Effector CD8-positive, alpha-beta T cell (primary cell): ENCODE measurements around the gene ATP9B.
"Not testable (repeated sequence)": the region's sequence is repeated elsewhere in the genome, so short reads cannot be mapped to it uniquely, and the experiment has no call there.

Experiments used
- DNase-seq: peaks from one replicate; lab custom pipeline; 2025; lab: John Stamatoyannopoulos, UW

ATP9B gene

DNA sequence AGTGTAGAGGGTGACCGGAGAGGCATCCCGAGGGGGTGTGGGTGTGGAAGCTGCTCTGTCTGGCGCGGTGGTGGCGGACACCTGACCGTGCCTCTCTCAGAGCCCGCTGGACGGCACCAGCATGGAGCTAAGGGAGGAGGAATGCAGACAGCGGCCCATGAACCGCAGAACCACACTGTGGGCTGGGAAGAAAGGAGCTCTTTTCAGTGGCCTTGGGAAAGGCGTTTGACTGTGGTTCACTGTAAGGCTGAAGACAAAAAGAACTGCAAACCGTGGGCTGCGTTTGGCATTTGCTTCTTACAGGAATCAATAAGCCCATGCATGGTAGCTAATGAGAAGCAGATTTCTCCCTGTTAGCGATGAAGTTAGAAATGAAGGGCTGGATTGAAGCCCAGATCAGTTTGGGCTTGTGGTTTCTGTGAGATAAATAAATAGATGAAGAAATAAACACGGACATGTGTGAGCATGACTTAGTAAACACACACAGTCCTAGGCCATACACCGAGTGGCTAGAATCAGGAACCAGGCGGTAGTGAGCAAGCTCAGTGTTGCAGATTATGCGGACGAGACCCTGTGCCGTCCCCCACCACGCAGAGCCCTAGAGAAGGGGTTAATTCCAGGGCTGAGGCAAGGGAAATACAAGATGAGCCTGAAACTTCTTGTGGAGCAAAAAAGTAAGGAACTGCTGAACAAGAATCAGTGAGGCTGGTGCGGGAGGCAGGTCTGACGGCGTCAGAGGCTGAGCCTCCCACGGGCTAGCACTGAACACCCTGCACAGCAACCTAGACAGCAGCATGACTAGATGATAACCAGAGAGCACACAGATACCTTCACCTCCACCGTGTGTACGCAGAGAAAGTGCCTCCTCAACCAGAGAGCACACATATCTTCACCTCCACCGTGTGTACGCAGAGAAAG, 297.2 kb downstream of the ATP9B start:
- DNase-seq, result no peak

DNA sequence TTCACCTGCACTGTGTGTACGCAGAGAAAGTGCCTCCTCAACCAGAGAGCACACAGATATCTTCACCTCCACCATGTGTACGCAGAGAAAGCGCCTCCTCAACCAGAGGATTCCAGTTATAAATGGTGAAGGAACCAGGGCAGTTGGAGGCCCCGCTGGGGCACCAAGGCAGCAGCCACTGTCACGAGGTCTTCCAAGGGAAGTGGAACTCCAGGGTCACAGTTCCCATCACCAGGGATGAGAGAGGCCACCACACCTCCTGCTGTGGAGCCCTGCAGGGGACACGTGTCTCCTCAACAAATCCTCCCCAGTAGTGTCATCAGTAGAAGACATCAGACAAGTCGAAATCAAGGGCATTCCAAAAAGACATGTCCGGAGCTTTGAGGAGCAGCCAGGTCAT, 298.3 kb downstream of the ATP9B start:
- DNase-seq, result no peak

DNA sequence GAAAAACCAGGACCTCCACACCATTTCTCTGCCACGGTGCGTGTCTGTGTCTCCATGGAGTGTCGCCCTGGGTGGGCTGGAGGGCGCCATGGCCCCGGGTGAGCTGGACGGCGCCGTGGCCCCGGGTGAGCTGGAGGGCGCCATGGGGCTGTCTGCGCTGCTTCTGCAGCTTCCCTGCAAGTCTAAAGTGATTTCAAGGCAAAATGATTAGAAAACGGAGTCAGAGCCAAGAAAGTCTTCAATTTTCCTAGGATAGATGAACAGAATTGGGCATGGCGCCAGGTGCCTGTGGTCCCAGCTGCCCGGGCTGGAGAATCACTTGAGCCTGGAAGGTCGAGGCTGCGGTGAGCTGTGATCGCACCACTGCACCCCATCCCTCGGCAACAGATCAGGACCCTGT, 298.8 kb downstream of the ATP9B start:
- no peak for DNase-seq

DNA sequence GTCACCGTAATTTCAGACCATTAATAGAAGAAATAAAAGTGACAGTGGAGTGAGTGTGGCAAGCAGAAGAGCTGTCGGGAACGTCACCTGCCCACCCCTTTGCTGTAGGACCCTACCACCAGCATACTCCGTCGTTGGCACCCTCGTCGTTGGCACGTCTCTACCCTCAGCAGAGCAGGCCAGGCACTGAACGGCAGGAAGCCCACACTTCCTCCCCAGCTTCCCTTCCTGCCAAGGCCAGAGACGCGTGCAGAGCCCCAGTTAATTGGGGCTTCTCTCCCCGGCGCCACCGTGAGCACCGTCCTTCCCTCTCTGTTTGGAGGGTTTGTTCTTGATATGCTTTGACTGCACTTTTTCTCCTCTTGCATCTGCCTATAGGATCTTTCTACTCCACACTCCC, 299.5 kb downstream of the ATP9B start:
- DNase-seq, result no peak

DNA sequence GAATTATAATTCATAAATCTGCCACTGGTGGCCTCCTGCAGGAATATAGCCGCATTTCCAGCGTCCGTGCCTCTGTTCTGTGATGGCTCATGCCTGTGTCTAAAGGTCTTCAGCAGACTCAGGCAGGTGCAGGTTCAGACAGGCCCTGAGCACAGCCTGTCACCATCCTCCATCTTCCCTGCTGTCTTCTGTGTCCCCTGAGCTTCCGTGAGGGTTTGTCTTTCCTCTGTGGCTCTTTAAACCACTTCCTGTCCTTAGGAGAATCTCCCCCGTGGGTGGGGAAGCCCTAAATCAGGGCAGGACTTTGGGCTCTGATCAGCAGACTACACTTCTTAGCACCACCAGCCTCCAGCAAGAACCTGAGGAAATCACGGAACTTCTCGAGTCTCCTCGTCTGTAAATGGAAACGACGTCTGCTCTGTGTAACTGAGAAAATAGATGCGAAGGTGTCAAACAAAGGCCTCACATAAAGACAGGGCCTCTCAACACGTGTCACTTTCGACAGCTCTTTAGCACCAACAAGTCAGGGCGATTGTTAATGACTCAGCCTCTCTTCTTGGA, 302.4 kb downstream of the ATP9B start:
- no peak for DNase-seq

DNA sequence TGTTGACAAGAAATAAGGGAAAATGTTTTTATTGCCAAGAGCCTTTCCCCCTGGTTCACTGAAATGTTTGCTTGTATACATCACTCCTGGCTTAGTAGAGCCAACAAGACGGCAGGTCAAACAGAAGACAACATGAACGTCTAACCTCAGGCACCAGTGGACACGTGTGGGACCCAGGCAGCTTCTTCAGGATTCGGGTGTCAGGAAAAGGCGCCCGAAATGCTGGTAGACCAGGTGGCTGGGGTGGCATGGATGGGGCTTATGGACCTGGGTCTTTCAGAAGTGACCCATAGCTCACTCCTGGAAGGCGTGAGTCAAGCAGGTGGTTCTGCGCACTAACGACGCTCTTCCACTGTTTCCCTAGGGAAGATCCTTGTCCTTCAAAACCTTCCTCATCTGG, 303.3 kb downstream of the ATP9B start:
- no peak for DNase-seq

DNA sequence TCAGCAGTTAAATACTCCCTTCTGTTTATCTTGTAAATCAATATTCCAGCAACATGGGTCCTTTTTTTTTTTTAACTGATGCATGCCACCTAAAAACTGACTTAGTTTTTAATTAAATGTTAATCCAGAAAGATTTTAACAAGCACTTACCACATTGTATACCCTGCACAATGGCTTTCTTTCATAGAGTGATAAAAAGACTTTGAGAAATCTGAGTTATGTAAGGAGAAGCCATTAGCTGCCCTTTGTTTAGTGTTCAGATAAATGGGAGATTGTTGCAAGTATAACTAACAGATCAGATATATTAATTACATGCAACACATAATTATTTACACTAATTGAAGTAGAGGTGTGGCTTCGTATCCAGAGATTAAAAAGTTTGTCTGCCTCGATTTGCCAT, 303.8 kb downstream of the ATP9B start:
- no peak for DNase-seq

DNA sequence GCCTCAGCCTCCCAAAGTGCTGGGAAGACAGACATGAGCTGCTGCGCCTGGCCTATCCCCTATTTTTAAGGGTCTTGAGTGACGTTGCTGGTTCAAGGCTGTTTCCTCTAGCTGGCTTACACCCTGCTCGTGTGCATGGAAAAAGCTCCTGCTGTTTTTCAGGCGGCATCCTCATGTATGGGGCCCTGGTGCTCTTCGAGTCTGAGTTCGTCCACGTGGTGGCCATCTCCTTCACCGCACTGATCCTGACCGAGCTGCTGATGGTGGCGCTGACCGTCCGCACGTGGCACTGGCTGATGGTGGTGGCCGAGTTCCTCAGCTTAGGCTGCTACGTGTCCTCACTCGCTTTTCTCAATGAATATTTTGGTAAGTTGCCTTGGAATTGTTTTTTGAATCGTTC, 304.5 kb downstream of the ATP9B start:
- no peak for DNase-seq

DNA sequence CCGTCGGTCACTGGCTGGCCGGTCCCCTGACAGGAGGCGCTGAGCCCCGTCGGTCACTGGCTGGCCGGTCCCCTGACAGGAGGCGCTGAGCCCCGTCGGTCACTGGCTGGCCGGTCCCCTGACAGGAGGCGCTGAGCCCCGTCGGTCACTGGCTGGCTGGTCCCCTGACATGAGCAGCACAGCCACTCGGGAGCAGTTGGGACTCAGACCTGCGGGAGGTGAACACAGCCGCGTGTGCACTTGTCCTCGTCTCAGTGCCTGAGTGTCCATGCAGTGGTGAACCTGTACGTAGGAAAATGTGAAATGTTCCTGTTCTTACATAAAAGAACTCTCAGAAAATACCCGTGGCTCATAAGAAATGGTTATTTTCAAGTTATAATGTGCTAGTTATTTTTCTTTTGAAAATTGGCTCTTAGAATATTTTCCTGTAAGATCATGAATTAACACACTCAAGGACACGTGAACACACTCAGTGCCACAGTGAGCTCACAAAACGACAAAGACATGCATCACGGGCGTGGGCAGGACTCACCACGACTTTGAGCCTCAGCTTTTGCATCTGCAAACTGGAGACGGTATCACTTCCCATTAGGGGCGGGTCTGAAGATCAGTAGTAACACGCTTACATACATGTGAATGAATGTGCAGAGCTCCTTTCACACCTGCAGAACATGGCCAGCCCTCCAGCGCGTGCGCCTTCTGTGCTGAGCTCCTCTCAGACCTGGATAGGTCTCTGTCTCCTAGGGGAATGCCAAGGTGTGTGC, 305.4 kb downstream of the ATP9B start:
- DNase-seq, result no peak

DNA sequence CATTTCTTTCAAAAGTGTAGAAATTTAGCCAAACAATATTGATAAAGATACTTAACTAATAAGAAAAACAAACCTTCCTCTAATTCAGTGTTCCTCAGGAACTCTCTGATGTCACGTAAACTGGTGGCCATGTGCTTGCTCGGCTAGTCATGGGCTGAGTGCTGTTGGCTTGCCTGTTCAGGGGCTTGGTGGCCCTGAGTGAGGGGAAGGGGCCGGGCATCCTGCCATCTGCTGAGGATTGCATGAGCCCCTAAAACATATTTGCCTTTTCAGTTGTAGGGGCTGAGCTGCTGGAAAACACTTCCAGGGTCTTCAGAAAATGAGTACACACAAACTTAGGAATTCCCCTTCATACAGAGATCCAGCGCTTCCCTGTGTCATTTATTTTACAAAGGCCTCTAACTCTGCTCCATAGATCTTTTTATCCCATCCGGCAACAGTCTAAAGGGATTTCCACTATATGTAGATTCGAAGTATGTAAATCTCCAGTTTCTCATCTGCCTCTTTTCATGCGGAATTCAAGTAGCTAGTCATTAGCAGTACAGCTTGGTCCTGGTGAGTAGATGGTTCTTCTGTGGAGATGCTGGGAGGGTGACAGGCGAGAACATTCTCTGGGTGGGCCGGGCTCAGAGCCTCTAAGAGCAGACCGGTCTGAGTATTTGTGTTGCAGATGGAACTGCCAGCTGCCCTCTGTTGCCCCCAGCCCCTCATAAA, 306.4 kb downstream of the ATP9B start:
- no peak for DNase-seq

DNA sequence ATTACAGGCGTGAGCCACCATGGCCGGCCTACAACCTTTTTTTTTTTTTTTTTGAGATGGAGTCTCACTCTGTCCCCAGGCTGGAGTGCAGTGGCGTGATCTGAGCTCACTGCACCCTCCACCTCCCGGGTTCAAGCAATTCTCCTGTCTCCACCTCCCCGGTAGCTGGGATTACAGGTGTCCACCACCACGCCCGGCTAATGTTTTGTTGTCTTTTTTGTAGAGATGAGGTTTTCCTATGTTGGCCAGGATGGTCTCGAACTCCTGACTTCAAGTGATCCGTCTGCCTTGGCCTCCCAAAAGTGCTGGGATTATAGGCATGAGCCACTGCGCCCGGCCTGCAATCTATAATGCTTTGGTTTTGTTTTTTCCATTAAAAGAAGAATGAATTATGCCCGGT, 307.5 kb downstream of the ATP9B start:
- not testable (repeated sequence) for DNase-seq

DNA sequence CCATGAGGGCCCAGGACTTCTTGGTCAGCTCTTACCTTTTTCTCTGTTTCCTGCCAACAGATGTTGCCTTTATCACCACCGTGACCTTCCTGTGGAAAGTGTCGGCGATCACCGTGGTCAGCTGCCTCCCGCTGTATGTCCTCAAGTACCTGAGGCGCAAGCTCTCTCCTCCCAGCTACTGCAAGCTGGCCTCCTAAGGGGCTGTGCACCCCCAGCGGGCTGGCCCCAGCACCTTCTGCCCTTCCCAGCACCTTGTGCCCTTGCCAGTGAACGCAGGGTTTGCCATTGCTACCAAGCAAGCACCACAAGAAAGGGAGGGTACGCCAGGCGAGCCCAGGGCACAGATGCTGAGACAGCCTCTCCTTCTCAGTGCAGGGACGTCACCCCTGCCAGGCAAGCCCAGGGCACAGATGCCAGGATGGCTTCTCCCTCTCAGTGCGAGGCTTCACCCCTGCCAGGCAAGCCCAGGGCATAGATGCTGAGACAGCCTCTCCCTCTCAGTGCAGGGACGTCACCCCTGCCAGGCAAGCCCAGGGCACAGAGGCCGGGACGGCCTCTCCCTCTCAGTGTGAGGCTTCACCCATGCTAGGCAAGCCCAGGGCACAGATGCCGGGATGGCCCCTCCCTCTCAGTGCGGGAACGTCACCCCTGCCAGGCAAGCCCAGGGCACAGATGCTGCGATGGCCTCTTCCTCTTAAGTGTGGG, 308.1 kb downstream of the ATP9B start:
- DNase-seq, result no peak

DNA sequence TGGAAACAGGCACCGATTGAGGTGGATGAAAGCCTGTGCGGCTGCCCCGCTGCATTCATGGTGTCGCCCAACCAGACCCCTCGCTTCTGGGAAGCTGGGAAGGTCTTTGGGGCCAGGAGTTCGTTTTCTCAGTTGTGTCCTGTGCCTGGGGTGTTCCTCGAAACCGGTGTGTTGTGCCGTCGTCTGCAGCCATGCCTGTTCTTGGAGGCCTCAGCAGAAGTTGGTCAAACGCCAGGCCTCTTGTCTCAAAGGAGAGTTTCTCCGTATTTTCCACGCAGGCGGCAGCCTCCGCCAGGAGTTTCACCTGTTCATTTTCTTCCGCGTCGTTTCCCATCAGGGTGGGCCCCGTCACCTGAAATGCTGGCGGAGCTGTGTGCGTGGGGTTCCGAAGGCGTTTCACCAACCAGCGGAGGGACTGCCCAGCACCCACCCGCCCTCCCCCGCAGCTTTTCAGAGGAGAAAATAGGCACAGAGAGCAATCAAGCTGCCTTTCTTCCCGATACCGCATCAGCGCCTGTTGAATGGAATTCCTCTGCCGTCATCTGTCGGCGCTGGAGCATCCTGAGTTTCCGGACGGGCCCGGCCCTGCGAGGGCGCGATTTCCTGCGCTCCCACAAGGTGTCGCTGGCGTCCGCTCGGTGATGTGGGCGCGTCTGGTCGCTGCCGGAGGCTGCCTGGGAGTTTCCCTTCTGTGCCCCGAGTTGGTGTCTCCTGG, 309.5 kb downstream of the ATP9B start:
- DNase-seq, result peak; percentile 74

DNA sequence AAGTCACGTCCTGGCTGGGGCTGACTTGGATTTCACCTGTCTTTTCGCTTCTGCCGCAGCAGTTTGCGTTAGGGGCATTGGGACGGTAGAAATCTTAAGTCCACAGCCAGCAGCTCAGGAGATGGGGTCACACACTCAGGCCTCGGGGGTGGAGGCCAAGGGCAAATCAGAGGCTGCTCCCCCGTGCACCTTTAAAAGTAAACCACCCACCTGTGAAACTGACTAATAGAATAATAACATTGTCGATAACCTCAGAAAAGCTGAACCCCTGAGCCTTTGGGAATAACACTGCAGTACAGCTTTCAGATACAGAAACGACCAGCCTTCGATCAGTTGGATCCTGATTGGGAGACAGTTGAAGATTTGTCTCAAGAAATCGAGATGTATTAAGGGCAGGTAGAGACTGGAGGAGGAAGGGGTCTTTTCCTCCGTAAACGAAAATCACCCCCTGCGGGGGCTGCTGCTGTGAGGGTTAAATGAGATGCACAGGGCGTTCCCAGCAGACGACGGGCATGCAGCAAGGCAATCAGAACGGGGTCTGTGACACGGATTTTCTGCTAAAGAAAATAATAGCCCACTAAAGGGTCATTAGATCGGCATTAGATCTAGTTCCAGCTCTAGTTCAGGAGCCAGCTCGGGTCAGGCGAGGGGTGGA, 310.2 kb downstream of the ATP9B start:
- DNase-seq, result no peak

DNA sequence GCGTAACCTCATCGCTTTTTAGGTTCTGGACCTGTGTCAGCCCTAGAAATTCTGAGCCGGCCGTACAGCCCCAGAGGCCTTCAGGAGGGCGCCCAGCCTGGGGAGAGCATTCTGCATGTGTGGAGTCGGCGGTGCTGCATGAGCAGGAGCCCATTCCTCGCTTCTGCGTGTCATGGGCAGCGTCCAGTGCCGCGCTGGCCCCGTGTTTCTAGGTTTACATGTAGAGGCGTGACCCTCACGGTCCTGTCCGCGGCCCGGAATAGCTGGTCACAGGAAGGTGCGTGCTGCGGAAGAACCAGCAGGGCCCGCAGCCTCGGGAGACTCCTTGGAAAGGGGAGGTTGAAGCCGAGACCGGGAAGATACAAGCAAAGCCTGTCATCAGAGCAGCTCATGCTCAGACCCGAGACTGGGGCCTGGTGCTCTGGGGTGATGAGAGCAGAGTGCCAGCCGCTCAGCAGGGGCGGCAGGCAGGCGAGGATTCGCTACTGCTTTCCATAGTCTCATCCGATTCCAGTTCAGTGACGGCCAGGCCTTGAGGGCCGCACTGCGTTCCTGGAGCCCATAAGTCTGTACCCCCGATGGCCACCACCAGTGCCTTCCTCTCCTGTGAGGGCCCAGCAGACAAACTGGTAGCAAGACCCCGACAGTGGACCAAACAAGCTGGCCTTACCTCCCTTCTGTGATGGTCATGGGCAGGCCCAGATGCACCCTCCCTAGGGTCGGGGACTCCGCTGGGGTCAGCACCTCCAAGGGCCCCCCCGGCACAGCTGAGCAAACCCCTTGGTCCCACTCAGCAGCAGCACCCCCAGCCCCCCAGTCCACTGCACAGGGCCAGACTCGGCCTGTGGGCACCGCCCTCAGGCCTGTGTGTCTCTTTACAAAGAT, 311.0 kb downstream of the ATP9B start:
- DNase-seq, result no peak

DNA sequence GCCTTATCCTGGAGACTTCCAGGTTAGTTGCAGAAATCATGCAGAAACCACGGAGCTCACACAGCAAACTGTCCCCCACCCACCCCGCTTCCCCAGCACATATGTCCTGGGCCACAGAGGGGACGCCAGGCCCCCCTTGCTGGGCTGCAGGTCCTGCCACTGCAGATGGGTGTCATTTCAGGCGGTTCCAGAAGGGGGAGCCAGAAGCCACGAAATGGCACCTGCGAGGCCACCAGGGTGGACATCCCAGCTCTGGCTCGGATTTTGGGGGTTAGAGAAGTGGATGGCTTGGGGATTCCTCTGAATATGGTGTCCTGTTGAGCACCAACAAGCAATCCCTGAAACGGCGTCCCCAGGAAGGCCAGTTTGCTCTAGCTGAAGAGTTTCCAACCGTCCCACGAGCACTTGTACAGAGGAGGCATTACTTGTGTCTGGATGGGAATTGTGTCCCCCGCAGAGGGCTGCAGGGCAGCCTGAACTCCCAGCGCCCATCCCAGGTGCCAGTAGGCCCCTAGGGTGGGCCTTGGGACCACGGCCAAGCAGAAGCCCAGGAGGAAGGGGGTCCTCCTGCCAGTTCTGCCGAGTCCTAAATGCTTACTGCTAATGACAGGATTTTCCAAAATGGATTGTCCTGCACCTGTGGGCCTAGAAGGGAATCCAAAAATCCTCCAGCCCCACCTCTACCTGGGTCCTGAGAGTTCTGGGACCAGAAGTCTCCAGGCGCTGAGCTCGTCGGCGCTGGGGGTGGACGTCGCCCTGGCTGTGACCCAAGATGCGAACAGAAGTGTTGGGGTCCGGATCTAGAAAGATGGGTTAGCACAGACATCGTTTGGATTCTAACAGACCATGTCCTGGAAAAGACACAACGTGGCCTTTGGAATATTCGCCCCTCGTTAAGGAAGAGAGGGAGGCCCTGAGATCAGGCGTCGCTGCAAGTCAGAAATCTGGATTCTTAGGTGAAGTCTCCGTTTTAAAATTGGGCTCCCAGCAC, 311.9 kb downstream of the ATP9B start:
- DNase-seq, result peak; percentile 58

DNA sequence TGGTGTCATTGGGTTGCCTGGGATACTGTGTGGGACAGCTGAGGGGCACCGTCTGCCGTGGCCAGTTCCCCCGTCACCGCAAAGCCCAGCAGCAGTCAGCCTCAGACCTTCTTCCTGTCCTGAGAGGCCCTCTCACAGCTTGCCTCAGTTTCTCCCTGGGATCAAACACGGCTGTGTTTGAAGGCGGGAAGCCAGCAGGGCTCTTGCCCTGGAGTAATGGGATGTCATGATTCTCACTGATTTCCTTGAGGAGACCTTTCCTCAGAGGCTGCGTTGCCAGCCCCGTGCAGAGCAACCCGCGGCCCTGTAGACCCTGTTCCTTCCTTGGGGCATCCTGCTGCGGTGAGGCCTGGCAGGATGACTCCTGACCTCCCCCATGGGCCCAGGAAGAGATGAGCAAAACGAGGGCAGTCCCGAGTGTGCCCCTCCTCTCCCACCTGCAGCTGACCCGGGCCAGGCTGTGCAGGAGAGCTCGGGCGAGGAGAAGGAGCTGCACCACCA, 312.7 kb downstream of the ATP9B start:
- no peak for DNase-seq
